Stimulated activated CD8-positive, alpha-beta memory T cell treated with anti-CD3 and anti-CD28 coated beads, Interleukin-12 subunit alpha, Interleukin-12 subunit beta, amount 100 ng/mL, for 1 hour (primary cell): ENCODE measurements around the gene LSM3.

Source experiments
- DNase-seq: peaks from one replicate; pipeline ENCODE4 v3.0.0-alpha.2; 2020; ENCODE audit warnings: low read depth

LSM3 gene

GRCh38 chr3:14200841-14201240, 22.2 kb downstream of the LSM3 start:
- DNase-seq = no peak

GRCh38 chr3:14201940-14202684, 23.5 kb downstream of the LSM3 start:
- no peak for DNase-seq

- no peak for DNase-seq
These were observed 24.4 kb downstream of the LSM3 start for GRCh38 chr3:14202874-14203520.

GRCh38 chr3:14203521-14204079, 25.0 kb downstream of the LSM3 start:
- DNase-seq = peak; percentile 27

GRCh38 chr3:14204515-14205284, 26.1 kb downstream of the LSM3 start:
- DNase-seq = no peak

- no peak for DNase-seq
These were observed 28.0 kb downstream of the LSM3 start for GRCh38 chr3:14206548-14207177.

- DNase-seq = no peak
These were observed 29.6 kb downstream of the LSM3 start for GRCh38 chr3:14208168-14208567.

- DNase-seq = no peak
These were observed 30.4 kb downstream of the LSM3 start for GRCh38 chr3:14208977-14209394.

- no peak for DNase-seq
These were observed 31.1 kb downstream of the LSM3 start for GRCh38 chr3:14209581-14210289.

GRCh38 chr3:14210290-14210688, 31.7 kb downstream of the LSM3 start:
- DNase-seq = no peak

GRCh38 chr3:14210843-14211594, 32.4 kb downstream of the LSM3 start:
- DNase-seq = no peak

GRCh38 chr3:14211621-14212020, 33.0 kb downstream of the LSM3 start:
- no peak for DNase-seq

GRCh38 chr3:14212032-14212431, 33.4 kb downstream of the LSM3 start:
- no peak for DNase-seq

GRCh38 chr3:14213066-14213774, 34.6 kb downstream of the LSM3 start:
- DNase-seq = no peak

- no peak for DNase-seq
These were observed 36.1 kb downstream of the LSM3 start for GRCh38 chr3:14214764-14215163.

GRCh38 chr3:14216257-14217048, 37.8 kb downstream of the LSM3 start:
- DNase-seq = no peak

- no peak for DNase-seq
These were observed 39.7 kb downstream of the LSM3 start for GRCh38 chr3:14218355-14218754.

GRCh38 chr3:14220933-14221332, 42.3 kb downstream of the LSM3 start:
- DNase-seq = no peak

GRCh38 chr3:14221902-14222301, 43.3 kb downstream of the LSM3 start:
- no peak for DNase-seq
